ENCODE results near the gene CDPF1. TPM values are rescaled to one million over a fixed set of nuclear protein-coding genes. Genes with fewer than 3 reads are reported as not detected.

Gene CDPF1
- total RNA-seq, 1 donor from 2014 or later = 6.7 TPM

DNA sequence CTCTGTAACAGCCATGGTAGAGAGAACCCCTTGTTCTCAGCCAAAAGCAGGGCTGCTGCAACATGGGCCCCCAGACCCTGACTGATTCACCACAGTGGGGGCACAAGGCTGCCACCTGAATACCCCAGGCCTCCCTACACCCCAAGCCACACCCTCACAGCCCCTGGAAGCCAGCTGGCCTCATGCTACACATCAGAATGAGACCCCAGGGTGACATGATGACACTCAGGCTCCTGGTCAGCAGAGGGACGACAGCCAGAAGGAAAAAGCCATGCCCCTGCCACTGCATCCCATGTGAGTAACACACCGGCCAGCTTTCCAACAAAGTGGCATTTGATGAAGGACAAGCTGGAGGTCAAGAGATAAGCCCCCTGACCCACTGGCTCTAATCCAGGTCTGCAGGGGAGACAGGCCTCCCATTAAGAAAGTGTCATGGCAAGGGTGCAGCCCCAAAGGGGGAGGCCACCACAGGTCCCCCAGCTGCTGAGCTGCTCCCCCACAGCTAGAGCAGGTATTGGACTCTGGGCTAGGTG lies 2.6 kb downstream of the CDPF1 start:
- Histone ChIP-seq H3K9ac (no peak overlapping the region), H3K27me3 (peaks cover 15% of the 10 kb centered on the region), H3K27ac (no peak overlapping the region), H4K20me1 (ENCODE audit: low read depth) (no peaks in the 10 kb centered on the region), H3K4me1 (peaks cover 5% of the 10 kb centered on the region), H2AFZ (replicated peaks) (no peak overlapping the region), H3K4me3 (no peak overlapping the region), H3K79me2 (ENCODE audit: low read depth) (no peaks in the 10 kb centered on the region), H3F3A (ENCODE audit: low read depth) (no peaks in the 10 kb centered on the region), H3K36me3 (no peaks in the 10 kb centered on the region), H3K4me2 (no peak overlapping the region), H3K9me3 (ENCODE audit: low read depth) (no peaks in the 10 kb centered on the region)
- no peak overlapping the region for H3K27ac Mint-ChIP-seq
- no peak for DNase-seq (ENCODE audit: low spot score)
- H3K36me3 Mint-ChIP-seq = peaks cover 7% of the 10 kb centered on the region
- peaks cover 26% of the 10 kb centered on the region for H3K4me1 Mint-ChIP-seq
- TF ChIP-seq EZH2phosphoT487 (IDR thresholded peaks at IDR 0.05) = no peak
- TF ChIP-seq EZH2 (IDR thresholded peaks at IDR 0.05) = no peak
- TF ChIP-seq CTCF (IDR thresholded peaks at IDR 0.05) = no peak
- peaks cover 10% of the 10 kb centered on the region for H3K9me3 Mint-ChIP-seq
- peaks cover 3% of the 10 kb centered on the region for H3K27me3 Mint-ChIP-seq (ENCODE audit: insufficient read depth, low read depth)
- no peak overlapping the region for H3K4me3 Mint-ChIP-seq

DNA sequence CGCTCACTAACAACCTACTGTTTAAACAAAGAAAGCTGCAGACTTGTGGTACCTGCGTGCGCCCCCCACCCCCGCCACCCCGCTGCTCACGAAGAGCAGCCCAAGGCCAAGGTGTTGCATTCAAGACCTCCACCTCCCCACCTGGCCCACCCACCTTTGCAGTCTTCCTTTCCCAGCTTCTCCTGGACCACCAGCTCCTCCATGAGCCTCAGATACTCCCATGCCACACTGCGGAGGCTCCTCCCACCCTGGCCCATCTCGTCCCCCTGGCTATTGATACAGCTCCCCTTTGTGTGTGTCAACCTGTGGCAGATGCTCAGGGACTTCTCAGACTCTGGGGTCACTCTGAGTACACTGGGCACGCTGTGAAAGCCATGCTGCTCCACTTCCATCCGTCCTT lies 3.9 kb downstream of the CDPF1 start:
- Histone ChIP-seq H3K4me1 (peaks cover 5% of the 10 kb centered on the region), H2AFZ (replicated peaks) (no peak overlapping the region), H3K36me3 (no peaks in the 10 kb centered on the region), H3F3A (ENCODE audit: low read depth) (no peaks in the 10 kb centered on the region), H3K79me2 (ENCODE audit: low read depth) (no peaks in the 10 kb centered on the region), H3K9me3 (ENCODE audit: low read depth) (no peaks in the 10 kb centered on the region), H3K4me2 (no peak overlapping the region), H3K9ac (no peak overlapping the region), H3K27ac (no peak overlapping the region), H4K20me1 (ENCODE audit: low read depth) (no peaks in the 10 kb centered on the region), H3K4me3 (no peak overlapping the region), H3K27me3 (peaks cover 8% of the 10 kb centered on the region)
- peaks cover 18% of the 10 kb centered on the region for H3K4me1 Mint-ChIP-seq
- no peak overlapping the region for H3K4me3 Mint-ChIP-seq
- no peak for DNase-seq (ENCODE audit: low spot score)
- H3K27ac Mint-ChIP-seq = no peak overlapping the region
- TF ChIP-seq CTCF (IDR thresholded peaks at IDR 0.05) (no peak), EZH2phosphoT487 (IDR thresholded peaks at IDR 0.05) (no peak), EZH2 (IDR thresholded peaks at IDR 0.05) (no peak)
- H3K36me3 Mint-ChIP-seq = peaks cover 7% of the 10 kb centered on the region
- H3K27me3 Mint-ChIP-seq (ENCODE audit: insufficient read depth, low read depth) = peaks cover 3% of the 10 kb centered on the region
- H3K9me3 Mint-ChIP-seq = peaks cover 3% of the 10 kb centered on the region

- H3K79me2 ChIP-seq (ENCODE audit: low read depth) = no peaks in the 10 kb centered on the region
- H3K9ac ChIP-seq = no peak overlapping the region
- H2AFZ ChIP-seq (replicated peaks) = no peak overlapping the region
- peaks cover 7% of the 10 kb centered on the region for H3K36me3 Mint-ChIP-seq
- H3K4me2 ChIP-seq = no peak overlapping the region
- H3K4me1 ChIP-seq = peaks cover 1% of the 10 kb centered on the region
- no peak overlapping the region for H3K4me3 ChIP-seq
- peaks cover 3% of the 10 kb centered on the region for H3K27me3 Mint-ChIP-seq (ENCODE audit: insufficient read depth, low read depth)
- no peaks in the 10 kb centered on the region for H3K9me3 ChIP-seq (ENCODE audit: low read depth)
- no peaks in the 10 kb centered on the region for H3K36me3 ChIP-seq
- TF ChIP-seq EZH2 (IDR thresholded peaks at IDR 0.05) (no peak), CTCF (IDR thresholded peaks at IDR 0.05) (no peak), EZH2phosphoT487 (IDR thresholded peaks at IDR 0.05) (no peak)
- H3K27ac ChIP-seq = no peak overlapping the region
- no peaks in the 10 kb centered on the region for H3F3A ChIP-seq (ENCODE audit: low read depth)
- no peaks in the 10 kb centered on the region for H3K9me3 Mint-ChIP-seq
- H4K20me1 ChIP-seq (ENCODE audit: low read depth) = no peaks in the 10 kb centered on the region
- no peak for DNase-seq (ENCODE audit: low spot score)
- H3K27me3 ChIP-seq = peaks cover 2% of the 10 kb centered on the region
- no peak overlapping the region for H3K27ac Mint-ChIP-seq
- no peak overlapping the region for H3K4me3 Mint-ChIP-seq
- peaks cover 17% of the 10 kb centered on the region for H3K4me1 Mint-ChIP-seq
Measured at GRCh38 chr22:46245511-46245910, 4.6 kb downstream of the CDPF1 start.

All from neural progenitor cell (in vitro differentiated cells).